NCI-H526 (cell line): ENCODE measurements around the gene GLYATL3.

ENCODE experiments used
- DNase-seq, 2 experiments: peaks; one replicate each; lab custom pipeline; 2025; lab: John Stamatoyannopoulos, UW

GLYATL3 gene

DNA sequence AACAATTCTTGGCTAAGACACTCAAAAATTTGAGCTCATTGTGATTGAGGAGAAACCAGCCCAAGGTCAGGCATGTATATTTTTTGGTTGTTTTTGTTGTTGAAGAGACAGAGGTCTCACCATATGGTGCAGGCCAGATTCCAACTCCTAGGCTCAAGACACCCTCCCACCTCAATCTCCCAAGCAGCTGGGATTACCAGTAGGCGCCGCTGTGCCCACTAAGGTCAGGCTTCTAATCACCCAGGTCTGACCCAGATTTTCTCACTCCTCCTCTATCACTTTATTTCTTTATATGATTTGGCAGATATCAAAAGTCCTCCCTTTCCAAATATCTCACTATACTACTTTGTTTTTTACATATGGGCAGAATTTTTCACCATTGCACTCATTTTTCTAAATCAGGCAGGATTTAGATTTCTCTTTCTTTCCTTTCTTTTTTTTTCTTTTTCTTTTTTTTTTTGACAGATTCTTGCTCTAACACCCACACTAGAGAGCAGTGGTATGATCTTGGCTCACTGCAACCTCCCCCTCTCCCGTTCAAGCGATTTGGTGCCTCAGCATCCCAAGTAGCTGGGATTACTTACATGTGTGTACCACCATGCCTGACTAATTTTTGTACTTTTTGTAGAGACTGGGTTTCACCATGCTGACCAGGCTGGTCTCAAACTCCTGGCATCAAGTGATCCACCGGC is 49.0 kb downstream of the GLYATL3 start:
- DNase-seq, result no peak

DNA sequence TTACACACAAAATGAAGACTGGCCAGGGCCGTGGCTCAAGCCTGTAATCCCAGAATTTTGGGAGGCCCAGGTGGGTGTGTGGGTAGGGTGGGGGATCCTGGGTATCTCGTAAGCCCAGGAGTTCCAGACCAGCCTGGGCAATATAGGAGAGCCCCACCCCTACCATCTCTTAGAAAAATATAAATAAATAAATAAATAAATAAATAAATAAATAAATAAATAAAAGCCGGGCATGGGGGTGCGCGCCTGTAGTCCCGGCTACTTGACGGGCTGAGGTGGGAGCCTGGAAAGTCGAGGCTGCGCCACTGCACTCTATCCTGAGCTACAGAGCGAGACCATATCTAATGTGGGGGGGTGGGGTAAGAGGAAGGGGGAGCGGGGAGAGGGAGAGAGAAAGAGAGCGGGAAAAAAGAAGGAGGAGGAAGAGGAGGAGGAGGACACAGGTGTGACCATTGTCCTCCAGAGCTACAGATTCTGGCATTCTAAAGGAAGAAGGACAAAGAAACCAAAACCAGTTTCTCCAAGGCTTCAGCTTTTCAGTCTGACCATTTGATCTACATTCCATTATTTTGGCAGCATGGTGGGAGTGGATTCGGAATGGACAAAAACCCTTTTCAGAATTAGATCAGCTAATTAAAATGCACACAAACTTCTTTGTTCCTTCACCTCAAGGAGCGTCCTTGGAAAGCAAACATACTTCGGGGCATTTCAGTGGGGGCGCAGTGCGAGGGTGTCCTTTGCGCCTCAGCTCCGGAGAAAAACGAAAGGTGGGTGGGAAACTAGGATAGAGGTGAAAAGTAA is 50.2 kb downstream of the GLYATL3 start:
- DNase-seq, result no peak

- DNase-seq, result peak; percentile 55 to 84
Measured at GRCh38 chr6:49550492-49551077, 50.9 kb downstream of the GLYATL3 start, which contains the start of gene C6orf141. C6orf141 (plus strand) TSS chr6:49550668; CDS start chr6:49550793, 125 bp downstream.

DNA sequence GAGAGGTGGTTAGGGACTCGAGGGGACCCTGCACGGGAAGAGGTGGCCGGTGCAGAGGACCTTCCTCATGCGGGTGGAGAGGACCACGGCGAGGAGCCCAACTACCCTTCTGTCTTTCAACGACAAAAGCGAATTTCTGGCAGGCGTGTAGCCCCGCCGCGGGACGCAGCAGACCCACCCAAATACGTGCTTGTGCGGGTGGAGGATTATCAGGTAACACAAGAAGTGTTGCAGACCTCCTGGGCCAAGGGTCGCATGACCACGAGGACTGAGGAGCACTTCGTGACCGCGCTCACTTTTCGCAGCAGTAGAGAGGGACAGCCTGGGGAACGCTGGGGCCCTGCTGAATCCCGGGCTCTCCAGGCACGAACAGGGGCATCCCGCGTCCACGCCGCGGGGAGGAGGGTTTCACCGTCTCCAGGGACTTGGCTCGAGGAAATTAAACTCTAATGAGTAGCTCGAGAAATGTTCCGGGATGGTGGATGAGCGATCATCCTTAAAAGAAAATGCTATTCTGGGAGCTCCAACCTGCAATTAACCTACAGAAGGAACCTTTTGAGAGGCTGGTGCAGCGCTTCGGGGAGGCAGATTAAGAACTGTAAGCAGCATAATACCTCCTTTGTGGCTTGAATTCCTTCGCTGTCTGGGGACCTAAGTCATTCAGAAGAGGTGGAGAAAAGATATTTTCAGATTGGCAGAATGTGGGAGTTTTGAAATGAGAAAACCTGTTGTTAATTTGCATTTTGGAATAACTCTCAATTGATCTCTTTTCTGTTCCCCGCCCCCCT is 51.5 kb downstream of the GLYATL3 start:
- peak in 1 of 2 experiments; percentile 32 for DNase-seq

- DNase-seq, result no peak
Measured at GRCh38 chr6:49551866-49552129, 52.1 kb downstream of the GLYATL3 start.

GRCh38 chr6:49552596-49552995 is 52.9 kb downstream of the GLYATL3 start:
- no peak for DNase-seq

DNA sequence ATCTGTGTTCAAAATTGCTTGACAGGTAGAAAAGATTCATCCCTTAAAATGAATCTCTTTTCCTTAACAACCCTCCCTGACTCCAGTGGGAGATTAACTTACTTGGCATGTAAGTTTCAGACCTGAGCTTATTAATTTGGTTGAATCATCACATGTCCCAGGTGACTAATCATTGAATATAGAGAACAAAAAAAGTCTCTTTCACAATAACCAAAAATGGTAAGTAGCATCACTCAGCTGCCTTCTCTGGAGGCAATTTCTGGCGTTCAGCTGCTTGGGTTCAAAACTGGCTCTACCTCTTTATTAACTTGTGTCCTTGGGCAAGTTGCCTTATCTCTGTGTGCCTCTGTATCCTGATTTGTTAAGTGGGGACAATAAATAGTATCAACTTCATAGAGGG is 53.7 kb downstream of the GLYATL3 start:
- DNase-seq, result no peak

DNA sequence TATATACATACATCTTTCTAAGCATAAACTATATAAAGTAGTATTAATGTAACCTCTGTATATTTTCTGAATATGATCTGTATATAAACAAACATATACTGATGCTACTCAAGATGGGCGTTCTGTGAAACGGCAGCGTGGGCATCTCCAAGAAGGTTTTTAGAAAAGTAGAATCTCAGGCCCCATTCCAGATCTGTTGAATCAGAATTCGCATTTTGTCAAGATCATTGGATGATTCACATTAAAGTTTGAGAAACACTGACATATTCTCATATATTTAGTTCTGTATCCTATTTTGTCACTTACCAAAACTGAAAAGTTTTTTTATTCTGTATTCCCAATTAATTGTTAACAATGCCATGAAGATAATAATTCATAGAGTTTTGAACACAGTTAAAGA is 56.2 kb downstream of the GLYATL3 start:
- no peak for DNase-seq

GRCh38 chr6:49556429-49556837 is 56.7 kb downstream of the GLYATL3 start:
- peak; percentile 10 to 25 for DNase-seq

- DNase-seq, result no peak
Measured at GRCh38 chr6:49557177-49557576, 57.5 kb downstream of the GLYATL3 start.

GRCh38 chr6:49558238-49558637 is 58.5 kb downstream of the GLYATL3 start:
- DNase-seq, result no peak

DNA sequence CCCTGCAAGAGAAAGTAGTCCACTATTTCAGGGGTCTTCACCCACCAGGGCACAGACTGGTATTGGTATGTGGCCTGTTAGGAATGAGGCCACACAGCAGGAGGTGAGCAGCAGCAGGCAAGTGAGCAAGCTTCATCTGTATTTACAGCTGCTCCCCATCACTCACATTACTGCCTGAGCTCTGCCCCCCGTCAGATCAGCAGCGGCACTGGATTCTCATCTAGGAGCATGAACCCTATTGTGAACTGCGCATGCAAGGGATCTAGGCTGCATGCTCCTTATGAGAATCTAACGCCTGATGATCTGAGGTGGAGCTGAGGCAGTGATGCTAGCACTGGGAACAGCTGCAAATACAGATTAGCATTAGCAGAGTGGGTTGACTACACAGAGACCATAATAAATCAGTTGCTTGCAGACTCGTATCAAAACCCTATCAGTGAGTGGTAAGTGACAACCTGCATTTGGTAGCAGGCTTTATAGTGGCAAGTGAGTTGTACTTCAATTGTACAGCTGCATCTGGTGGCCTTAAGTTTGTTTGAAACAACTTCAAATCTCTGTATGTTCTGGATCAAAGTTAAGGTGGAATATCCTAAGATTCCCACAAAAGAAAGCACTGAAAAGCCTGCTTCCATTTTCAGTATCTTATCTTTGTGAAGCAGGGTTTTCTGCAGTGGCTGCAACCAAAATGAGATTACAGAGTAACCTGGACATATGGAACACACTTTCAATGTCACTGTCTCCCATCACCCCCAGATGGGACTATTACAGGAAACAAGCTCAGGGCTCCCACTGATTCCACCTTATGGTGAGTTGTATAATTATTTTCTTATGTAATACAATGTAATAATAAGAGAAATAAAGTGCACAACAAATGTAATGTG is 63.5 kb downstream of the GLYATL3 start:
- no peak for DNase-seq

DNA sequence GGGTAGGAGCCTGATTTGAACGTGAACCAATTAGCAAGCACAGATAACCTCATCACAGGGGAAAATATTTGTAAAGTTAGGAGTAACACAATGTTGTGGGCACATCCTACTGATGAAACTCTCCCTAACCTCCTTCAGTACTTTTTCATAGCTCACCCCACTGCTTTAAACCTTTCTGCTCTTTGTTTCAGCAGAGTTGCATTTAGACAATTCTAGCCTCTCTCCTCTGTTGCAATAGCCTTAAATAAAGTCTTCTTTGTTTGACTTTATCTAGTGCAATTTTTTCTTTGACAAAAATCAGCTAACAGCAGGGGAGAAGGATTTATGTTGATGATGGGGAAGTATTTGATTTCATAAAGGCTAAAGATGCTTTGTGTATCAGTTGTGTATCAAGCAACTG is 64.8 kb downstream of the GLYATL3 start:
- DNase-seq, result no peak

GRCh38 chr6:49565261-49565660 is 65.5 kb downstream of the GLYATL3 start:
- DNase-seq, result no peak

DNA sequence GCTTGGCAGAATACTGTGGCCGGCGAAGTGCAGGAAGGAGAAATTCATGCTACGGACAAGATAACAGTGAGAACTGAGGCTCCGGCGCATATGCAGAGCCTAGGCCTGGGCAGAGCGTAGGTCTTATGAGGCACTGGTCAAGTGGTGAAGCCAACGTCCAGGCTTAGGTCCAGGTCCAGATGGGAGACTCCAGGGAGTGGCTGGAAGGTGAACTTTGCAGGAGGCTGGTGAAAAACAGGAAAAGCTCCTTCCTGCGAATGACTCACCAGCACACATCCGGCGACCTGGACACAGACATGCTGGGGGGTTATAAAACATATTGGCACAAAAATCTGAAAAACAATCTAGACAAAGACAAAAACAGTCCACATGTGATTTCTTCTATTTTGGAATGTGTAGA is 66.1 kb downstream of the GLYATL3 start:
- DNase-seq, result no peak

- DNase-seq, result no peak
Measured at GRCh38 chr6:49570474-49571079, 70.9 kb downstream of the GLYATL3 start.

DNA sequence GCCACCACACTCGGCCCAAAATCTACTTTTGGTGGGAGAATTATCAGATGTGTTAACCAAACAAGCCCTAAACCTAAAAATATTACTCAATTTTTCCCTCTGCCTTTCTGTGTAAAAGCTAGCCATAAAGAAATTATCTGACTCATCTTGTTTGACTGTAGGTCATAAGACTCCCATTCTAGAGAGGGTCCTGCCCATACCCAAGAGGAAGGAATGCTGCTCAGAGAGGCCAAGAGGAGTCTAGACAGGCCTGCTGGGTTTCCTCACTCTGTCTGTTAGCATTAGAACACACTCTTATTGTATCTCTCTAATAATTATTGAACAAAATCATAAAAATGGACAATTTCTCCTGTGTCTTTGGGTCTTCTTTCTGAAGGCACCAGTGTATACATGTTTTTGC is 76.9 kb downstream of the GLYATL3 start:
- DNase-seq, result no peak
